Eye (tissue), 1 donor: ENCODE results near the gene ZNF77.
"Not testable (repeated sequence)": the region's sequence is repeated elsewhere in the genome, so short reads cannot be mapped to it uniquely, and the experiment has no call there.

ENCODE experiments used
- DNase-seq: peaks from one replicate; pipeline ENCODE4 v3.0.0-alpha.2; 2015

ZNF77 gene

DNA sequence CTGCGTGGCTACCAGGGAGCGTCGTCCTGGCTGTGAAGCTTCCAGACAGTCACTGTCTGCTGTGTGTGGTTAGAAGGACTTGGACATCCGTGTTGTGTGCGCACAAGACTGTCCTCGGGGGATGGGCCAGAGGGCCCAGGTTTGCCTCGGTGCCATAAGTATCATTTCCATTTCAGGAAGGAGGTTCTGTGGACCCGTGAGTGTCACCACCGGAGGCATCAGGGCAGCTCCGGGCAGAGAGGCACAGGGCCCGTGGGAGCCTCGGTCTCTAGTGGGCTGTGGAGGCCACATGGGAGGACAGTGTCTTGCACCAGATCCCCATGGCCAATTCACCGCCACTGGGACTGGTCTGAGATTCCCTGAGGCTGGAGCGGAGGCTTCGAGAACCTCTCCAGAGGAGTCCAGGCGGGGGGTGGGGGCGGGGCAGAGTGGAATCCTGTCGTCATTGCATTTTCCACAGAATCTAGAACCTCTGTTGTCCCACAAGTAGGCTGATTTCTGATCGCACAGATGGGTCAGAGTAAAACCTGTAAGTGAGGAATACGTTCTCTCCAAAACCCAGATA, 38.1 kb downstream of the ZNF77 start:
- DNase-seq = no peak

DNA sequence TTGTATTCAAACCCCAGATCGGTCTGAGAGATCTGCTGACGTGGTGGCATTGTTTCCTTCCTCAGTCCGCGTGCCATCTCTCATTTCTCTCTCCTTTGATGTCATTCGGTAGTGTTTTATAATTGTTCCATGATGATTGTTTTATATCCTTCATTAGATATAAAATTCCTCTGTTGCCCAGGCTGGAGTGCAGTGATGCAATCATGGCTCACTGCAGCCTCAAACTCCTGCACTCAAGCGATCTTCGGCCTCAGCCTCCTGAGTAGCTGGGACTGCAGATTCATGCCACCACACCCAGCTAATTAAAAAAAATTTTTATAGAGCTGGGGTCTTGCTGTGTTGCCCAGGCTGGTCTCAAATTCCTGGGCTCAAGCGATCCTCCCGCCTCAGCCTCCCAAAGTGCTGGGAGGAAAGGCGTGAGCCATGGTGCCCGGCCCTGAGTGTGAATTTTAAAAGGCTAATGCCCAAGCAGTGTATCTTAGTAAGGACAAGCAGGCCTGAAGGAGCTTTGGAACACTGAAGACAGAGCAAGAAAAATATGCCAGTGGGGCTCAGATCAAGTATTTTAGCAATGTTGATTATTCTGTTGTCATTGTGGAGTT, 38.8 kb downstream of the ZNF77 start:
- DNase-seq = no peak

DNA sequence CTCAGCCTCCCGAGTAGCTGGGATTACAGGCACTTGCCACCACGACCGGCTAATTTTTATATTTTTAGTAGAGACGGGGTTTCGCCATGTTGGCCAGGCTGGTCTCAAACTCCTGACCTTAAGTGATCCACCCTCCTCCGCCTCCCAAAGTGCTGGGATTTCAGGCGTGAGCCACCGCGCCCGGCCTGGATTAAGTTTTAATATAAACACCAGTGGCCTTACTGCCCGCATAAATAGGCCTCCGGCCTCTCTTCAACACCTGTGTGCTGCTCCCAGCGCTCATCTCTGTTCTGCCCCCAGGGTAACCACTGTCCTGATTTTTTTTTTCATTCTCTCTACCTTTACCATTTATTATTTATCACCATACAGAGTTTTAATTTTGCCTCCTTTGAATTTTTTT, 41.4 kb downstream of the ZNF77 start:
- not testable (repeated sequence) for DNase-seq

DNA sequence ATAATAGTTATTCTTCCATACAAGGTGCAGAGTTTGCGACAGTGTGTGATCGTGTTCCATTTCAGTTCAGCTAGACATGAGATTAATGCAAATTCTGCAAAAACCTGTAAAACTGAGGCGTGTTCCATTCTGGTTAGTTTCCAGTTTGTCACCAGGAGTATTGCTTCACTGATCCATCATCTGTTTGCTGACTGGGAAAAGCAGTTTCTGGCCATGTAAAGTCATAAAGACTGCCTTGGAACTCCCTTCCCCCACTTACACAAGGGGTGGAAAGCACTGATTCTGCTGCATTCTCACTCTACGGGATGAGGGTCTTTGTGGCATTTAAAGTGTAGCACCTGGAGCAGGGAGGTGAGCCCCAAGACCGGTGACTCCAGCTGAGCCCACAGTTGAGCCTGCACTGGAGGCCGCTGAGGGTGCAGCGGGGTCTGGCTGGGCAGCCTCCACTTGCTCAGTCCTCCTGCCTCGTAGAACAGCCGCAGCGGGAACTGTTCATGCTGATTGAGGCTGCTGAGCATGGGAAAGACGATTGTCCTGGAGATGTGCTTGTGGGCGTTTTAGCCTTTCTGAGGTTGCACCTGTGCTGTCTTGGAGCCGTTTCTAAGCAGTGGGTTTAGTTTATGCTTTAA, 42.1 kb downstream of the ZNF77 start:
- DNase-seq = no peak

DNA sequence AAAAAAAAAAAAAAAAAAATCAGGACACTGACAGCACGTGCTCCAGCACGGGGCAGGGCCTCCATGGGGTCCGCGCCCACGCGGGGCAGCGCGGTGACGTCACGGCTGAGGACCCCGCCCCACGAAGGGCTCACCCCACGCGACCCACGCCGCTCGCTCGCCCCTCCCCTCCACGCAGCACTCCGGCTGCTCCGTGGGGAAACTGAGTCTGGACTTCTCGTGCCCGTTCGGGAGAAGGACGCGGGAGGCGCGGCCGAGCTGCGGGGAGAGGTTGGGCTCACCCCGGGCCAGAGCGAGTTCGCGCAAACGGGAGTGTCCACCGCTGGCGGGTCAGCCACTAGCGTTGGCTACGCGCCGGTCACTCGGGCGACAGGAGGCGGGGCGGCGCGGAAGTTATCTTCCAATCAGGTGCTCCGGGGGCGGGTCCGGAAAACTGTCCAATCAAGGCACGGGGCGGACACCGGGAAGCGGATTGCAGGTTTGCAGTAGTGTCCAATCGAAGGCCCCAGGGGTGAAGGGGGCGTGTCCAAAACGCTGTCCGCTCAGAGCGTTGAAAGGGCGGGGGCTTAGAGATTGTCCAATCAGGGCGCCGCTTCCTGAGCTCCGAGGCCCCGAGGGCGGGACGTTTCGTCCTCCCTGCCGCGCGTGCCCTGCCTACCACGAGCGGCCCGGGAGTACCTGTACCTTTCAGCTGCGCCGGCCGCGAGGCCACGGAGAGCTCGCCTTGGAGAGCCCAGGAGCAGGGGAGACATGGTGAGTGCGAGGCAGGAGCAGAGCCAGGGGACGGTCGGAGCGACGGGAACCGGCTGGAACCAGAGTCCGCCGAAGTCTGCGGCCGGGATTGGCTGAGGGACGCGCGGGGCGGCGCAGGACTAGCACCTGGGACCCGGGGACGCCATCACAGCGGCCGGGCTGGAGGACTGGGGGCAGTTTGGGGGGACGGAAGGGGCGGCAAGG, 44.2 kb downstream of the ZNF77 start, which contains the start of gene ZNF57:
TSS of gene ZNF57 (plus strand) at position 633 of the 957 bp plus-strand sequence. CDS start at position 751, 118 bp downstream.
- peak; percentile 99 for DNase-seq

DNA sequence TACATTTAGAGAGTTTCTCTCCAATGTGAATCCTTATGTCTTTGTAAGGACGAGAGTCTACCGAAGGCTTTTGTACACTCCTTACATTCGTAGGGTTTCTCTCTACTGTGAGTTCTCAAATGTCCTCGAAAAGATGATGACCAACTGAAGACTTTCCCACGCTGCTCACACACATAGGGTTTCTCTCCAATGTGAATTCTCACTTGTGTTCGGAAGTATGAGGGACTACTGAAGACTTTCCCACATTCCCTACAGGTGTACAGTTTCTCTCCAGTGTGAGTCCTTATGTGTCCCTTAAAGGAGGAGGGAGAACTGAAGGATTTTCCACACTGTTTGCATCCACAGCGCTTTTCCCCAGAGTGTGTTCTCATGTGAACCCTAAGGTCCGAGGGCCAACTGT, 48.1 kb downstream of the ZNF77 start:
- no peak for DNase-seq

DNA sequence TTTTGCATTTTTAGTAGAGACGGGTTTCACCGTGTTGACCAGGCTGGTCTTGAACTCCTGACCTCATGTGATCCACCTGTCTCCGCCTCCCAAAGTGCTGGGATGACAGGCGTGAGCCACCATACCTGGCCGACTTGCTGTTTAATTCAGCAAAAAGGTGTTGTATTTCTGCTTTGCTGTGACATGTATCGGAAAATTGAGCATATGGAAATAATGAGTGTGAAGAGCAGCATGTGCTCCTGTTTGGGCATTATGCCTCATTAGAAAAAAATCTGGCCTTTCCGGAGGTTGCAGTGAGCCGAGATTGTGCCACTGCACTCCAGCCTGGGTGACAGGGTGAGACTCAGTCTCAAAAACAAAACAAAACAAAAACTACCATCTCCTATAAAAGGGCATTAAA, 54.2 kb downstream of the ZNF77 start:
- DNase-seq = not testable (repeated sequence)

DNA sequence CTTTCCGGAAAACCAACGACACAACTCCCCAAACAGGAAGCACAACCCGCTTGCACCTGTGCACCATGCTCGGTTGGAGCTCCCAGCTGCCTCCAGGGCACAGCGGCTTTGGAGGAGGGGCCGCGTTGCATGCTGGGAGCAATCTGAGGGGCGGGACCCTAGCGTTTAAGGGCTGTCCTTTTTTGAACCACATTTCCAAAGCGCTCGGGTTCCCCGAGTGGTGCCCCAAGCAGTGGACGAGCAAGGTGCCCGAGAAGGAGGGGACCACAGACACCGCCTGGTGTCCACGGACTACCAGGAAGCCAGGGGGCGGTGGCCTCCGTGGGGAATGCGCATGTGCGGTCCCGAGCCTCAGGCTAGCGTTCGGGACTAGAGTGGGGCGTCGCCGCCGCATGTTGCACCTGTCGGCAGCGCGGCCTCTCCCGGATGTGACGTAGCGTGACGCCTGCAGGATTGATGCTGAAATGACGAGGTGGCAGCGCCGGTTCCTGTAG, 56.0 kb downstream of the ZNF77 start:
- DNase-seq = no peak

DNA sequence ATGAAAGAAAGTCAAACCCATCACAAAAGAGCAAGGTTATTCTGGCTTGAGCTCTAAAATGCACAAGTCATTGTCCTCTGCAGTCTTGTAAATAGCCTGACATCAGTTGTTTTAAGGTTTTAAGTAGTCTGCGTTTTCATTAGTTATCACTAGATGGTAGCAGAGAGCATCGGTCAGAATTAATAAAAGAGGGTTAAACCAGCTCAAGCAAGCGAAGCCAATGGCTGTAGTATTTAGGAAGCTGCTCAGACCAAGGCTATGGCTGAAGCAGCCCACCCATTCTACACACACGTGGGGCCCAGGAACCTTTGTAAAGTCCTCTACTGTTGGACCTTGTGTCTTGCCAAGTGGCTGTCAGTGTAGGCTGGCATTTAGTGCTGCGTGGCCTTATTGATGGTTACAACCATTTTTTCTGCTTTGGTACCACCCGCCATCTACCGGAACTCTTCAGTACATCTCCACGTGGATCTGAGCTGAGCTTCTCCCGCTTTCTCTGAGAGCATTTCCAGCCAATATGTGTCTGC, 57.3 kb downstream of the ZNF77 start:
- peak; percentile 88 for DNase-seq

DNA sequence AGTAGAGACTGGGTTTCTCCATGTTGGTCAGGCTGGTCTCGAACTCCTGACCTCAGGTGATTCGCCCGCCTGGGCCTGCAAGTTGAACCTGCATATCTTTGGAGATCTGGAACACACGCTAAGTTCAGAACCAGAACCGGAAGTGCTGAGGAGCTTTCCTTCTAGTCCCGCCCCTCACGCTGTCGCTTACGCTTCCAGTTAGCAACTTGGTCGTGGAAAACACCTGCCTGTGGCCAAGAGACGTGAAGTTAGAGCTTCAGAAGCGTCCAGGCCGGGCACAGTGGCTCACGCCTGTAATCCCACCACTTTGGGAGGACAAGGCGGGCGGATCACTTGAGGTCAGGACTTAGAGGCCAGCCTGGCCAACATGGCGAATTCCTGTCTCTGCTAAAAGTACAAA, 59.0 kb downstream of the ZNF77 start:
- DNase-seq = no peak

DNA sequence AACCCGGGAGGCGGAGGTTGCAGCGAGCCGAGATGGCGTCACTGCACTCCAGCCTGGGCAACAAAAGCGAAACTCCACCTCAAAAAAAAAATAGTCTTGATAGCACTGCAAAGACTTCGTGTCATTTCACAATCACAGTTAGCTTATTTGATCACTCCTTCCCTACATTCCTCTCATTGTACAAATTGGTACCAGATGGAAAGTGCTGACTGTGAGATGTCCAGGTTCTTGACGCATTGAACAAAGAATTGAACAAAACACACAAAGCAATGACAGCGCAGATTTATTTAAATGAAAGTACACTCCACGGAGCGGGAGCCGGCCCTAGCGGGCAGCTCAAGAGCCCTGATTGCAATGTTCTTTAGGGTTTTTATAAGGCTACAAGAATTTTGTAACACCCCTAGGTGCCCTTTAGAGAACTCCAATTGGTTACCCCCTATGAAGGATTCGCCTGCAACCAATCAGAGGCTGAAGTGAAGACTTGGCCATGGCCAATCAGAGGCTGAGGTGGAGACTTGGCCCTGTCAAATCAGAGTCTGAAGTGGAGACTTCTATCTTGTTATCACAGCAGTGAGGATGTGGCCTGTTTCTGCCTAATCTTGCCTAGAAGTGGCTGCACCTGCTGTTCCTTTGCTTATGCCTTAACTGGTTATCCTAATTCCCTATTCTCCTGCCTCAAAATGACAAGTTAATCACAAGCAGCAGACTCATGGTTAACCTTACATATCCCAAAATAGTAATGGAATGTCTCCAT, 60.9 kb downstream of the ZNF77 start:
- DNase-seq = no peak
